Astrocyte of the hippocampus (primary cell): ENCODE data around the gene NTHL1.

Experiments used
- DNase-seq: peaks from one replicate; pipeline ENCODE4 v3.0.0; 2011; ENCODE audit warnings: low read depth, low spot score

The NTHL1 gene

GRCh38 chr16:2083876-2084780, 36.5 kb upstream of the NTHL1 start:
- no peak for DNase-seq

DNA sequence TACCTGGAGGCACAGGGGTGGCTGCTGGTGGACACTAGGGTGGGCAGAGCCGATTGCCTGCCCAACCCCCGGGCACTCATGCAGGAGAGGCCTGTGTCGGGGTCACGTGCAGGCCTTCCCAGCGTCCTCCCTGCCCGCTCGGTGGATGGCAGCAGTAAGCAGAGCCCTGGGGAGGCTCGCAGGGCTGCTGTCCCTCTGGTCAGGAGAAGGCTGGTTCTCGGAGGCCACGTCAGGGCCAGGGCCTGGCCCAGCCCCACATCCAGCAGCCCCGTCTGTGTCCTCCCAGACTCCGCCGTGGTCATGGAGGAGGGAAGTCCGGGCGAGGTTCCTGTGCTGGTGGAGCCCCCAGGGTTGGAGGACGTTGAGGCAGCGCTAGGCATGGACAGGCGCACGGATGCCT, 35.8 kb upstream of the NTHL1 start:
- DNase-seq: no peak

DNA sequence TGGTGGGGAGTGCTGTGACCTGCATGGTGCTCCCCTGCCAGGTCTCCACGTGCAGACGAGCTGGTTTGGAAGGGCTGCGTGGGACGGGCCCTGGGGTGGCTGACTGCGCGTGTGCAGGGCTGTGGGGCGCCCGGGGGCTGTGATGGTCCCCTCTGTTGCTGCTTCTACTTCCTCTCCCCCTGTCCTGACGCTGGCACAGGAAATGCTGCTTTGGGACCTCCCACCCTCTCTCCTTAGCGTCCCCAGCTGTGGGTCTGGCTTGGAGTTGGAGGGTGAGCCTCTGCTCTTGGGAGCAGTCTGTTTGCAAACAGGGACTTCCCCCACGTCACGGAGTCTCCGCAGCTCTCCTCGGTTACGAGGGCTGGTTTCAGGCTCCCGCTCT, 35.3 kb upstream of the NTHL1 start:
- DNase-seq: no peak

- no peak for DNase-seq
Measured at GRCh38 chr16:2082171-2082982, 34.7 kb upstream of the NTHL1 start.

DNA sequence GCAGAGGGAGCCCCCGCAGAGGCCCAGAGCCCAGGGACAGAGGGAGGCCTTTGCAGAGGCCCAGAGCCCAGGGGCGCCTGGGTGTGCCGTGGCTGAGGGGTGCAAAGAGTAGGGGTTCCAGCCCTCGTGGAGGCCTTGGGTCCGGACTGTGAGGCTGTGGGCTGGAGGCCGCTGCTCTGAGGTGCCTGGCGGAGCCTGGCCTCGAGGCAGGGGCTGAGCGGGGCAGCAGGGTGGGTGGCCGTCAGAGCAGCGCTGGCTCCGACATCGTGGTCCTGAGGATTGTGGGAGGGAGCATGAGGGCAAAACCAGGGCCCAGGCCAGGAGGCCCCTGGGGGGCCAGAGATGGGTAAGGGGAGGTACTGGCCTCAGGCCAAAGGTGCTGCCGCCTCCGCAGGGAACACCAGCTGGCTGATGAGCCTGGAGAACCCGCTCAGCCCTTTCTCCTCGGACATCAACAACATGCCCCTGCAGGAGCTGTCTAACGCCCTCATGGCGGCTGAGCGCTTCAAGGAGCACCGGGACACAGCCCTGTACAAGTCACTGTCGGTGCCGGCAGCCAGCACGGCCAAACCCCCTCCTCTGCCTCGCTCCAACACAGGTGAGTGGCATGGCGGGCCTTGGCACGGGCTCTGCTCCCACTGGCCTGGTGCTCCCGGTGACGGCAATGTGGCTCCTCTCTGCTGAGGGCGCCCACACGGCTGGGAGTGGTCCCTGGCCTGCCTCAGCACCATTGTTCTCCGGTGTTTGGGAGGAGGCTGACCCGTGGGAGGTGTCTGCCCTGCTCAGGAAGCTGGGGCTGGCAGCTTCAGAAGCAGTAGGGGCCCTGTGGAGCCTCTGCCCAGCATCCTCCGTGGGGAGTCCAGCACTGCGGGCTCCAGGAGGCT, 33.8 kb upstream of the NTHL1 start:
- DNase-seq: no peak

- DNase-seq: no peak
Measured at GRCh38 chr16:2079991-2080390, 32.4 kb upstream of the NTHL1 start.

DNA sequence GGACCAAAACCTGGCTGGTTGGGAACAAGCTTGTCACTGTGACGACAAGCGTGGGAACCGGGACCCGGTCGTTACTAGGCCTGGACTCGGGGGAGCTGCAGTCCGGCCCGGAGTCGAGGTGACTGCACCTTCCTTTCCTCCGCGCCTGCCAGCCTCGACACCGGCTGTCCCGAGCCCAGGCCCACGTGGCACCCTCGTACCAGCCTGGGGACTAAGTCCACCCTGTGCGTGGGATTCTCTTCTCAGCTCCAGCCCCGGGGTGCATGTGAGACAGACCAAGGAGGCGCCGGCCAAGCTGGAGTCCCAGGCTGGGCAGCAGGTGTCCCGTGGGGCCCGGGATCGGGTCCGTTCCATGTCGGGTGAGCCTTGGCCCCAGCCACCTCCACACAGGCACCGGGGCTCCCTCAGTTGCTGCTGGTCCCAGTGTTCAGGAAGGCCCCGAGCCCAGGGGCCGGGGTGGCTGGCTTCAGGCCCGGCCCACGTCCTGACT, 31.7 kb upstream of the NTHL1 start:
- no peak for DNase-seq

GRCh38 chr16:2078691-2079090, 31.1 kb upstream of the NTHL1 start:
- DNase-seq: no peak

- no peak for DNase-seq
Measured at GRCh38 chr16:2078096-2078495, 30.5 kb upstream of the NTHL1 start.

- no peak for DNase-seq
Measured at GRCh38 chr16:2077696-2078095, 30.1 kb upstream of the NTHL1 start.

- DNase-seq: no peak
Measured at GRCh38 chr16:2077016-2077415, 29.4 kb upstream of the NTHL1 start.

- no peak for DNase-seq
Measured at GRCh38 chr16:2076072-2076865, 28.6 kb upstream of the NTHL1 start.

- DNase-seq: no peak
Measured at GRCh38 chr16:2075631-2076030, 28.0 kb upstream of the NTHL1 start.

DNA sequence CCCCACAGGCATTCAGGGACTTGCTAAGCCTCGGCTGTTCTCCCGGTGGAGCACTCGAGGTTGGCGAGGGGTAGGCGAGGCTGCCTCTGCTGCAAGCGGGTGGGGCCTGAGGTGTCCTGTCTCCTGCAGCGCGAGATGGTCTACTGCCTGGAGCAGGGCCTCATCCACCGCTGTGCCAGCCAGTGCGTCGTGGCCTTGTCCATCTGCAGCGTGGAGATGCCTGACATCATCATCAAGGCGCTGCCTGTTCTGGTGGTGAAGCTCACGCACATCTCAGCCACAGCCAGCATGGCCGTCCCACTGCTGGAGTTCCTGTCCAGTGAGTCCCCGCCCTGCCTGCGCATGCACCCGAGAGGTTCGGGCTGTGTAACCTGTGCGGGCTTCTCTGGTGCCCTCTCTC, 26.4 kb upstream of the NTHL1 start:
- DNase-seq: no peak

DNA sequence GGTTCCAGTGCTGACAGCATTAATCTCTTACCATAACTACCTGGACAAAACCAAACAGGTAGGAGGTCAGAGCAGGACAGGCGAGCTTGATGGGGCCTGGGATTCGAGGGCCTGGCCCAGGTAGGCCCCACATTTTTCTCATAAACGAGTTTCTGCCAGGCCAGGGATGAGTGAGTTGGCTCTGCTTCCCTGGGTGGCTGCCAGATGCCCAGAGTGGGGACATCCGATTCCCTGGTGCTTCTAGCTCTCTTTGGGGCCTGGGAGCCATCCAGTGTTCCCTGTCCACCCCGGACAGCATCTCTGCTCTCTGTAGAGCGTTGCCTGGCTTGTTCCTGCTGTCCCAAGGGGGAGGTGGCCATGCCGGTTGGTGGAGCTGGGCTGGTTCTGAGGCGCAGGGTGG, 25.3 kb upstream of the NTHL1 start:
- DNase-seq: no peak

- DNase-seq: no peak
Measured at GRCh38 chr16:2071454-2072202, 24.0 kb upstream of the NTHL1 start.

- DNase-seq: no peak
Measured at GRCh38 chr16:2070576-2071453, 23.2 kb upstream of the NTHL1 start.

DNA sequence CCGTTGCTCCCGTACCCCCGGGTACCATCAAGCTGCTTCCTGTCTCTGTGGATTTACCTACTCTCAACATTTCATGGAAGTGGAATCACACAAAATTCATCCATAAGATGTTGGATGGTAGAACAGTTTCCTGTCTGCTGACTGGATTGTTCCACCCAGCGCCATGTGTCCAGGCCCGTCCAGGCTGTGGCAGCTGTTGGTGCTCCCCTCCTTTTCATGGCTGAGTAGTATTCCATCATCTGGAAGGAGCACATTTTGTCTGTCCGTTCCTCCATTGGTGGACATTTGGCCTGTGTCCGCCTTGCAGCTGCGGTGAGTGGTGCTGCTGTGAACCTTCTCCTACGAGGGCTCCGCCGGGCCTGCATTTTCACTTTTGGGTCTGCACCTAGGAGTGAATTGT, 18.5 kb upstream of the NTHL1 start:
- no peak for DNase-seq

DNA sequence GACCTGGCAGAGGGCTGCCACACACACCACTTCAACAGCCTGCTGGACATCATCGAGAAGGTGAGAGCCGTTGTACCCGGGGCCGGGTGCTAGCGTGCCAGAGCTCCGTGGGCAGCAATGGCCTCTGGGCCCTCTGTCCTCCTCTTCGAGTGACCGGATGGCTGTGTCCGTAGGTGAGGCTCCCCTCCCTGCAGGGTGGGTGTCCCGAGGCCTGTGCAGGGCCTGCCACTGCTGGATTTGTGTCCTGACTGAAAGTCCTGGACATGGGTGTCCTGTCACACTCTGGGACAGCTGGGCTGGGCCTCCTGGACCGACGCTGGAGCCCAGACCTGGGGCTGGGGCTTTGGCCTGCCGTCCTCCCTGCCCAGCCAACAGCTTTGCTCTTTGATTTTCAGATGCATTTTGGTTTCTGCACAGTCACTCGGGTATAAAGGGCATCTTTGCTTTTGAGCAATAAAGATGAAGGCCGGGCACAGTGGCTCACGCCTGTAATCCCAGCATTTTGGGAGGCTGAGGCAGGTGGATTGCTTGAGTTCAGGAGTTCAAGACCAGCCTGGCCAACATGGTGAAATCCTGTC, 16.8 kb upstream of the NTHL1 start:
- no peak for DNase-seq
